Upper lobe of right lung (tissue), 1 donor: Measurements from ENCODE around the gene CEP70. TPM values are rescaled to one million over a fixed set of nuclear protein-coding genes. Genes with fewer than 3 reads are reported as not detected.
"Not testable (repeated sequence)": the region's sequence is repeated elsewhere in the genome, so short reads cannot be mapped to it uniquely, and the experiment has no call there.

Experiments used
- ATAC-seq: fragments of 200-7000 bp; cut with Tn5 transposase; one replicate; pipeline ENCODE4 v1.9.1; 2020; ENCODE audit warnings: mild to moderate bottlenecking, moderate library complexity
- DNase-seq: peaks from one replicate; pipeline ENCODE4 v3.0.0-alpha.2; 2020
- H3K27ac ChIP-seq: fragments of 200-600 bp; one replicate; pipeline ENCODE4 v1.8.0; 2022
- H3K27me3 ChIP-seq: fragments of 200-600 bp; one replicate; pipeline ENCODE4 v1.8.0; 2022; ENCODE audit warnings: mild to moderate bottlenecking
- H3K36me3 ChIP-seq: fragments of 200-600 bp; one replicate; pipeline ENCODE4 v1.8.0; 2022
- H3K4me1 ChIP-seq: fragments of 200-600 bp; one replicate; pipeline ENCODE4 v1.8.0; 2022
- H3K4me3 ChIP-seq: fragments of 200-600 bp; one replicate; pipeline ENCODE4 v1.8.0; 2022; ENCODE audit warnings: mild to moderate bottlenecking
- H3K9me3 ChIP-seq: fragments of 200-600 bp; one replicate; pipeline ENCODE4 v1.8.0; 2022
- intact Hi-C: fragments of 100-400 bp; cut with DNase I; formaldehyde crosslinking; loops from one replicate; pipeline ENCODE4 v1.11.0; 2022
- total RNA-seq: library from RNA; stranded (reverse); fragmentation: NEBNext Ultra II Directional; extraction: Animal tissue kit (Norgen Biotek cat#: 25700); gene quantifications from one replicate; pipeline ENCODE4 v1.2.1, GENCODE V29; 2021
- TF ChIP-seq, protein P1 (sequence below): fragments of 200-600 bp; IDR thresholded peaks from one replicate; pipeline ENCODE4 v1.8.0; 2022; ENCODE audit warnings: antibody characterized with exemption
- donor health status: DM: no; HTN: yes; CAD: no; lungs with severe emphysema.

CEP70 gene
- total RNA-seq, 1 donor from 2014 or later = 46.3 TPM

DNA sequence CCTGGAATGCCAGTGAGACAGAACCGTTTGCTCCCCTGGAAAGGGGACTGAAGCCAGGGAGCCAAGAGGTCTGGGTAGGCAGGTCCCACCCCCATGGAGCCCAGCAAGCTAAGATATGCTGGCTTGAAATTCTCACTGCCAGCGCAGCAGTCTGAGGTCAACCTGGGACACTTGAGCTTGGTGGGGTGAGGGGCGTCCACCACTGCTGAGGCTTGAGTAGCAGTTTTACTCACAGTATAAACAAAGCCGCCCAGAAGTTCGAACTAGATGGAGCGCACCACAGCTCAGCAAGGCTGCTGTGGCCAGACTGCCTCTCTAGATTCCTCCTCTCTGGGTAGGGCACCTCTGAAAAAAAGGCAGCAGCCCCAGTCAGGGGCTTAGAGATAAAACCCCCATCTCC, 33.6 kb downstream of the CEP70 start:
- Histone ChIP-seq H3K4me1 (no peaks in the 10 kb centered on the region), H3K27me3 (no peaks in the 10 kb centered on the region), H3K4me3 (no peak overlapping the region), H3K36me3 (no peaks in the 10 kb centered on the region), H3K9me3 (no peaks in the 10 kb centered on the region), H3K27ac (no peak overlapping the region)
- intact Hi-C loops = no loop called here
- TF ChIP-seq, protein P1, sequence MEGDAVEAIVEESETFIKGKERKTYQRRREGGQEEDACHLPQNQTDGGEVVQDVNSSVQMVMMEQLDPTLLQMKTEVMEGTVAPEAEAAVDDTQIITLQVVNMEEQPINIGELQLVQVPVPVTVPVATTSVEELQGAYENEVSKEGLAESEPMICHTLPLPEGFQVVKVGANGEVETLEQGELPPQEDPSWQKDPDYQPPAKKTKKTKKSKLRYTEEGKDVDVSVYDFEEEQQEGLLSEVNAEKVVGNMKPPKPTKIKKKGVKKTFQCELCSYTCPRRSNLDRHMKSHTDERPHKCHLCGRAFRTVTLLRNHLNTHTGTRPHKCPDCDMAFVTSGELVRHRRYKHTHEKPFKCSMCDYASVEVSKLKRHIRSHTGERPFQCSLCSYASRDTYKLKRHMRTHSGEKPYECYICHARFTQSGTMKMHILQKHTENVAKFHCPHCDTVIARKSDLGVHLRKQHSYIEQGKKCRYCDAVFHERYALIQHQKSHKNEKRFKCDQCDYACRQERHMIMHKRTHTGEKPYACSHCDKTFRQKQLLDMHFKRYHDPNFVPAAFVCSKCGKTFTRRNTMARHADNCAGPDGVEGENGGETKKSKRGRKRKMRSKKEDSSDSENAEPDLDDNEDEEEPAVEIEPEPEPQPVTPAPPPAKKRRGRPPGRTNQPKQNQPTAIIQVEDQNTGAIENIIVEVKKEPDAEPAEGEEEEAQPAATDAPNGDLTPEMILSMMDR = no peak
- ATAC-seq (peak; percentile 65), DNase-seq (no peak)

DNA sequence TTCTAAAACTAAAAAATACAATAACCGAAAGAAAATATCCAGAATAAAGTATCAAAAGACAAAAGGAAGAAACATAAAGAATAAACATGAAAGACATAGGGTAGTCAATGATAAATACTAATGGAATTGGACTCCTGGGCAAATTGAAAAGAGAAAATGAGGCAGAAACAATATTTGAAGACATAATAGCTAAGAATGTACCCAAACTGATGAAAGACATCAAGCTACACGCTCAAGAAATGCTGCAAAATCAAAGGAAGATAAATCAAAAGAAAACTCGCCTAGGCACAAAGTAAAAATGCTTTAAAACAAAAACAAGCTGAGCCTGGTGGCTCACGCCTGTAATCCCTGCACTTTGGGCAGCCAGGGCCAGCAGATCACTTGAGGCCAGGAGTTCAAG, 34.9 kb downstream of the CEP70 start:
- no peaks in the 10 kb centered on the region for H3K36me3 ChIP-seq
- ATAC-seq (no peak), DNase-seq (no peak)
- H3K4me3 ChIP-seq = no peak overlapping the region
- H3K9me3 ChIP-seq = no peaks in the 10 kb centered on the region
- no peaks in the 10 kb centered on the region for H3K27me3 ChIP-seq
- no peaks in the 10 kb centered on the region for H3K4me1 ChIP-seq
- intact Hi-C loops = no loop called here
- no peak overlapping the region for H3K27ac ChIP-seq
- TF ChIP-seq, protein P1 = no peak

DNA sequence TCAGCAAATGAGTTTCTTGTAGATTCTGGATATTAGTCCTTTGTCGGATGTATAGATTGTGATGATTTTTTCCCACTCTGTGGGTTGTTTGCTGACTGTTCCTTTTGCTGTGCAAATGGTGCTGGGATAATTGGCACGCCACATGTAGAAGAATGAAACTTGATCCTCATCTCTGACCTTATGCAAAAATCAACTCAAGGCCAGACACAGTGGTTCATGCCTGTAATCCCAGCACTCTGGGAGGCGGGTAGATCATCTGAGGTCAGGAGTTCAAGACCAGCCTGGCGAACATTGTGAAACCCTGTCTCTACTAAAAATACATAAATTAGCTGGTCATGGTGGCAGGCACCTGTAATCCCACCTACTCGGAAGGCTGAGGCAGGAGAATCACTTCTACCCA, 39.3 kb downstream of the CEP70 start:
- H3K4me1 ChIP-seq, H3K4me3 ChIP-seq, H3K36me3 ChIP-seq, H3K27me3 ChIP-seq, DNase-seq, H3K9me3 ChIP-seq, intact Hi-C loops, ATAC-seq, H3K27ac ChIP-seq: not testable (repeated sequence)

DNA sequence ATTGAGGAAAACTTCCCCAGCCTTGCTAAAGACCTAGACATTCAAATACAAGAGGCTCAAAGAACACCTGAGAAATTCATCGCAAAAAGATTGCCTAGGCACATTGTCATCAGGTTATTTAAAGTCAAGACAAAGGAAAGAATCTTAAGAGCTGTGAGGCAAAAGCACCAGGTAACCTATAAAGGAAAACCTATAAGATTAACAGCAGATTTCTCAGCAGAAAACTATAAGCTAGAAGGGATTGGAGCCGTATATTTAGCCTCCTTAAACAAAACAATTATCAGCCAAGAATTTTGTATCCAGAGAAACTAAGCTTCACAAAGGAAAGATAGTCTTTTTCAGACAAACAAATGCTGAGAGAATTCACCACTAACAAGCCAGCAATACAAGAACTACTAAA, 43.1 kb downstream of the CEP70 start:
- H3K9me3 ChIP-seq, H3K4me1 ChIP-seq, DNase-seq, H3K4me3 ChIP-seq, H3K27ac ChIP-seq, intact Hi-C loops, ATAC-seq, H3K27me3 ChIP-seq: not testable (repeated sequence)
- H3K36me3 ChIP-seq = peaks cover 25% of the 10 kb centered on the region

DNA sequence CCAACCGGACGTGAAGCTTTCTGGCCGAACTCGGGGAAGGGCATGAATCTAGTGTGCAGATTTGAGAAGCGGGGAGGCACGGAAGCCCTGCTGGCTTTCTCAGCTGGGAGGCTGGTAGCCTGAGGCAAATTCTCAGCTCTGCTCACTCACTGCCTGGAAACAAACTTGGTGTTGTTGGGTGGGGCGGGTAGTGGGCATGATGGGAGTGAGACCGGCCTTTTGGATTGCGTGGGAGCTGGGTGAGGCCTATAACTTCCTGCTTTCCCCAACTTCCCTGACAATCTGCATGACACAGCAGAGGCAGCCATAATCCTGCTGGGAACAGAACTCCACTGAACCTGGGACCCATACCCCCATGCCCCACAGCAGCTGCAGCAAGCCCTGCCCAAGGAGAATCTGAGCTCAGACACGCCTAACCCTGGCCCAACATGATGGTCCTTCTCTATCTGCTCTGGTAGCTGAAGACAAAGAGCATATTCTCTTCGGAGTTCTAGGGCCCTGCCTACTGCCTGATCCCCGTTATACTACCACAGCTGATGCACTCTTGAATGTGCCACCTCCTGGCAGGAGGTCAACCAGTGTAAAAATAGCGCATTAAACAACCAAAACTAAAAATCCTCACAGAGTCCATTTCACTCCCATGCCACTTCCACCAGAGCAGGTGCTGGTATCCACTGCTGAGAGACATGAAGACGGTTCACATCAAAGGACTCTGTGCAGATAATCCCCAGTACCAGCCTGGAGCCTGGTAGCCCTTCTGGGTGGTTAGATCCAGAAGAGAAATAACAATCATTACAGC, 44.7 kb downstream of the CEP70 start:
- Histone ChIP-seq H3K36me3 (peaks cover 25% of the 10 kb centered on the region), H3K9me3 (peaks cover 20% of the 10 kb centered on the region), H3K27ac (no peak overlapping the region), H3K4me1 (no peaks in the 10 kb centered on the region), H3K27me3 (no peaks in the 10 kb centered on the region), H3K4me3 (no peak overlapping the region)
- TF ChIP-seq, protein P1 = no peak
- intact Hi-C loops = no loop called here
- no peak for DNase-seq
- no peak for ATAC-seq

DNA sequence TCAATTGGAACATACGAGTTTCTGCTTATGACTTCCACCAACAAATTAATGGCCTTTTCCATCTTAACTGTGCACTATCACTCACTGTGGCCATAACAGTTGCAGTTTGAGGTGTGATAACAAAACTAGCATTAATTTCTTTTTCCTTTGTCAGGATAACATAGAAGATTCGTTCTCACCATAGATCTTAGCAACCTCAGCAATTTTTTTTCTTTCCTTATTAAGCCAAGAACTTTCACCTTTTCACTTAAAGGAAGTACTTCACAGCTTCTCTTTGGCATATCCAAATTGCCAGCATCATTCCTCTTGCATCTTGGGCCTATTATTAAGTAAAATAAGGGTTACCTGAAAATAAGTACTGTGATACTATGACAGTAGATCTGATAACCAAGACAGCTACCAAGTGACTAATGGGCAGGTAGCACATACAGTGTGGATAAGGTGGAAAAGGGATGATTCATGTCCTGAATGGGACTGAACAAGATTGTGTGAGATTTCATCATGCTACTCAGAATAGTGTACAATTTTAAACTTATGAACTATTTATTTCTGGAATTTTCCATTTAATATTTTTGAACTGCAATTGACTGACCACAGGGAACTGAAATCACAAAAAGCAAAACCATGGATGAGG, 46.6 kb downstream of the CEP70 start:
- peaks cover 20% of the 10 kb centered on the region for H3K9me3 ChIP-seq
- no peak overlapping the region for H3K4me3 ChIP-seq
- H3K27ac ChIP-seq = no peak overlapping the region
- no peak for ATAC-seq
- H3K36me3 ChIP-seq = peaks cover 28% of the 10 kb centered on the region
- H3K27me3 ChIP-seq = no peaks in the 10 kb centered on the region
- TF ChIP-seq, protein P1 = no peak
- intact Hi-C loops = no loop called here
- H3K4me1 ChIP-seq = no peaks in the 10 kb centered on the region
- DNase-seq = no peak
